ENCODE measurements around the gene NFAM1. TPM values are rescaled to one million over a fixed set of nuclear protein-coding genes. Genes with fewer than 3 reads are reported as not detected.

Gene NFAM1
- total and polyA plus RNA-seq, 7 donors = 0.08 to 1.1 (median 0.30) TPM

DNA sequence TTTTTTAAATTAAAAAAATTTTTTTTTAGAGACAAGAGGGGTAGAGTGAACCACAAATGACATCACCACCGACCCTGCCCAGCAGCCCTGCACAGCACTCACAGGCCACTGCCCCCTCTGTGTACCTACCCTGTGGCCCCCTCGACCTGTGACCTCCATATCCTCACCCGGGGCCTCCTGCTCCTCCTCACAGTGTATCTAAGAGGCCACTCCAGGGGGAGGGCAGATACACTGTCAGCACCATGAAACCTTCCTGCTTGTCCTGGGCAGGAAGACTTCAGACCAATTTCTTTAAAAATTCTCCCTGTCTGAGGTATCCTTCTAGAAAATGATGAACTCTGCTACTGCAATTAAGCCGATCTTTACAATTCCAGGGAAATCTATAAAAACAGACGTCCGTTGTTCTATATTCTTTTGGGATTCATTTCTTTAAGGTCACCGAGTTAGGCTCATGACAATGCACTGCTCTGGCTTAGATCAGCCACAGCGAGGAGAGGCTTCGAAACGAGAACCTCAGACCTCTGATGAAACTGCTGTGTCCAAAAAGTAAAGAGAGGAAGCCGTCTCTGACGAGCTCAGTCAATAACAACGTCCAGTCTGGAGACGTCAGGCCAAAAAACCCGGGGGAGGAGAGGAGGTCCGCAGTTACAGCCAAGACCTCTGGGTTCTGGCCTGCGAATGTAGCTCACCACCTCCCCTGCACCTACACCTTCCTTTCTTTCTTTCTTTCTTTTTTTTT, 17.5 kb downstream of the NFAM1 start:
- Histone ChIP-seq H3K36me3 (ENCODE audit: insufficient read depth in 1 of 2, low read depth in 1 of 2) (no peaks in the 10 kb centered on the region), H3K27me3 (ENCODE audit: insufficient read depth in 3 of 3, low read length in 2 of 3) (peaks cover 0 to 13% (median 8%) of the 10 kb centered on the region in 3 donors), H3K27ac (no peak overlapping the region), H3K9me3 (no peaks in the 10 kb centered on the region), H3K4me3 (no peak overlapping the region), H3K4me1 (no peaks in the 10 kb centered on the region)
- no peak for ATAC-seq
- TF ChIP-seq, protein P1, sequence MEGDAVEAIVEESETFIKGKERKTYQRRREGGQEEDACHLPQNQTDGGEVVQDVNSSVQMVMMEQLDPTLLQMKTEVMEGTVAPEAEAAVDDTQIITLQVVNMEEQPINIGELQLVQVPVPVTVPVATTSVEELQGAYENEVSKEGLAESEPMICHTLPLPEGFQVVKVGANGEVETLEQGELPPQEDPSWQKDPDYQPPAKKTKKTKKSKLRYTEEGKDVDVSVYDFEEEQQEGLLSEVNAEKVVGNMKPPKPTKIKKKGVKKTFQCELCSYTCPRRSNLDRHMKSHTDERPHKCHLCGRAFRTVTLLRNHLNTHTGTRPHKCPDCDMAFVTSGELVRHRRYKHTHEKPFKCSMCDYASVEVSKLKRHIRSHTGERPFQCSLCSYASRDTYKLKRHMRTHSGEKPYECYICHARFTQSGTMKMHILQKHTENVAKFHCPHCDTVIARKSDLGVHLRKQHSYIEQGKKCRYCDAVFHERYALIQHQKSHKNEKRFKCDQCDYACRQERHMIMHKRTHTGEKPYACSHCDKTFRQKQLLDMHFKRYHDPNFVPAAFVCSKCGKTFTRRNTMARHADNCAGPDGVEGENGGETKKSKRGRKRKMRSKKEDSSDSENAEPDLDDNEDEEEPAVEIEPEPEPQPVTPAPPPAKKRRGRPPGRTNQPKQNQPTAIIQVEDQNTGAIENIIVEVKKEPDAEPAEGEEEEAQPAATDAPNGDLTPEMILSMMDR (IDR thresholded peaks at IDR 0.05) = no peak
- intact Hi-C loops (cut with DNase I) = no loop called here
- WGBS, 3 donors = 70 to 78% (median 74%) methylated on average over 17 of the region's 17 CpGs
- DNase-seq = no peak

GRCh38 chr22:42414021-42414420, 18.2 kb downstream of the NFAM1 start:
- Histone ChIP-seq H3K27me3 (ENCODE audit: insufficient read depth in 3 of 3, low read length in 2 of 3) (peaks cover 0 to 7% (median 6%) of the 10 kb centered on the region in 3 donors), H3K36me3 (ENCODE audit: insufficient read depth in 1 of 2, low read depth in 1 of 2) (no peaks in the 10 kb centered on the region), H3K9me3 (no peaks in the 10 kb centered on the region), H3K27ac (no peak overlapping the region), H3K4me1 (no peaks in the 10 kb centered on the region), H3K4me3 (no peak overlapping the region)
- DNase-seq (no peak), ATAC-seq (no peak)
- intact Hi-C loops (cut with DNase I) = no loop called here
- TF ChIP-seq, protein P1 (IDR thresholded peaks at IDR 0.05) = no peak
- WGBS, 3 donors = 77 to 83% (median 78%) methylated on average over 11 of the region's 11 CpGs

- no peaks in the 10 kb centered on the region for H3K4me1 ChIP-seq
- ATAC-seq (no peak), DNase-seq (no peak)
- 47 to 57% (median 48%) methylated on average over 13 of the region's 13 CpGs for WGBS, 3 donors
- no peaks in the 10 kb centered on the region for H3K36me3 ChIP-seq (ENCODE audit: insufficient read depth in 1 of 2, low read depth in 1 of 2)
- H3K27me3 ChIP-seq (ENCODE audit: insufficient read depth in 3 of 3, low read length in 2 of 3) = peaks cover 0 to 4% (median 2%) of the 10 kb centered on the region in 3 donors
- intact Hi-C loops (cut with DNase I) = no loop called here
- H3K9me3 ChIP-seq = no peaks in the 10 kb centered on the region
- TF ChIP-seq, protein P1 (IDR thresholded peaks at IDR 0.05) = no peak
- no peak overlapping the region for H3K4me3 ChIP-seq
- no peak overlapping the region for H3K27ac ChIP-seq
Measured at GRCh38 chr22:42412744-42413333, 19.4 kb downstream of the NFAM1 start.

DNA sequence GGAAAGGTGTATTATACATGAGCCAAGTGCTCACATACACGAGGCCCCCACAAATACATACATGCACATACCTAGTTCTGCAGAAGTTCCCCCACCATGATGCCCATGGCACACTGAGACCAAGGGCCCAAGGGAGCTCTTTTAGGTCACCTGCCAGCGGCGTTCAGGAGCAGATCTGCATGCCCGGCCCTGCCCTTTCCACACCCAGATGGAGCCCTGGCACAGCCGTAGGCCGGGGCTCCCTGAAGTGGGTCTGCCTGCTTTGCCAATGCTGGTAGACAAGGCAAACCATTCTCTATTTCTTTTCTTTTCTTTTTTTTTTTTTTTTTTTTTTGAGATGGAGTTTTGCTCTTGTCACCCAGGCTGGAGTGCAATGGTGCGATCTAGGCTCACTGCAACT, 21.5 kb downstream of the NFAM1 start:
- Histone ChIP-seq H3K36me3 (ENCODE audit: insufficient read depth in 1 of 2, low read depth in 1 of 2) (no peaks in the 10 kb centered on the region), H3K27ac (no peak overlapping the region), H3K4me1 (no peaks in the 10 kb centered on the region), H3K9me3 (no peaks in the 10 kb centered on the region), H3K4me3 (no peak overlapping the region), H3K27me3 (ENCODE audit: insufficient read depth in 3 of 3, low read length in 2 of 3) (peaks cover 0 to 8% (median 2%) of the 10 kb centered on the region in 3 donors)
- intact Hi-C loops (cut with DNase I) = no loop called here
- DNase-seq (no peak), ATAC-seq (no peak)
- 88 to 91% (median 90%) methylated on average over 7 of the region's 7 CpGs for WGBS, 3 donors
- TF ChIP-seq, protein P1 (IDR thresholded peaks at IDR 0.05) = no peak
